IMR-90 (cell line): ENCODE results near the gene CPED1. TPM values are rescaled to one million over a fixed set of nuclear protein-coding genes. Genes with fewer than 3 reads are reported as not detected.

ENCODE experiments used
- ATAC-seq: fragments of 200-7000 bp; cut with Tn5 transposase; 2 replicates; pipeline ENCODE4 v1.9.1; 2020; ENCODE audit warnings: low read depth, mild to moderate bottlenecking, moderate library complexity
- BruUV-seq: library from RNA; stranded (reverse); fragments of 400-500 nt; replicated peaks from 2 replicates; lab custom pipeline; 2021; lab: Mats Ljungman, UMichigan
- CTCF ChIA-PET: fragments of 300-600 bp; formaldehyde crosslinking; extraction: SDS; loops from one replicate; lab custom pipeline; 2021; ENCODE audit warnings: antibody characterized with exemption; lab: Yijun Ruan, JAX
- POLR2A ChIA-PET: fragments of 300-600 bp; sonication (Branson Sonifier 250); formaldehyde crosslinking; loops from one replicate; lab custom pipeline; 2022; ENCODE audit warnings: antibody characterized with exemption; ENCODE audit not compliant: unreplicated experiment; lab: Charles Lee
- DNase-seq: peaks from one replicate; pipeline ENCODE4 v3.0.0; 2013
- H2AFZ ChIP-seq: replicated peaks from 2 replicates; pipeline ENCODE3; 2013; ENCODE audit warnings: low read length, mild to moderate bottlenecking; ENCODE audit not compliant: poor library complexity
- H2AK5ac ChIP-seq: 2 replicates; pipeline ENCODE4 v1.6.1; 2013; ENCODE audit warnings: low read depth, low read length, inconsistent platforms
- H2AK9ac ChIP-seq: replicated peaks from 2 replicates; pipeline ENCODE3; 2013; ENCODE audit warnings: mild to moderate bottlenecking, low read depth, low read length, moderate library complexity; ENCODE audit not compliant: poor library complexity
- H2BK120ac ChIP-seq: 2 replicates; pipeline ENCODE4 v1.6.1; 2013; ENCODE audit warnings: low read depth, low read length, inconsistent platforms
- H2BK15ac ChIP-seq: 3 replicates; pipeline ENCODE4 v1.6.1; 2013; ENCODE audit warnings: low read depth, low read length, inconsistent platforms
- H2BK20ac ChIP-seq: 2 replicates; pipeline ENCODE4 v1.6.1; 2013; ENCODE audit warnings: low read depth, mild to moderate bottlenecking, inconsistent platforms, low read length, moderate library complexity
- H2BK5ac ChIP-seq: 2 replicates; pipeline ENCODE4 v1.6.1; 2013; ENCODE audit warnings: mild to moderate bottlenecking, low read depth, low read length, inconsistent platforms; ENCODE audit not compliant: poor library complexity, severe bottlenecking
- H3K14ac ChIP-seq: replicated peaks from 2 replicates; pipeline ENCODE4 v1.6.1; 2013; ENCODE audit warnings: low read depth, low read length, inconsistent platforms
- H3K18ac ChIP-seq: 2 replicates; pipeline ENCODE4 v1.6.1; 2013; ENCODE audit warnings: low read depth, low read length, control low read depth
- H3K23ac ChIP-seq: 2 replicates; pipeline ENCODE4 v1.6.1; 2013; ENCODE audit warnings: low read depth, low read length, inconsistent platforms
- H3K27ac ChIP-seq: 2 replicates; pipeline ENCODE4 v1.5.1; 2013; ENCODE audit warnings: mild to moderate bottlenecking, control low read depth, low read length; ENCODE audit not compliant: insufficient read depth
- H3K27me3 ChIP-seq: 2 replicates; pipeline ENCODE4 v1.6.1; 2013; ENCODE audit warnings: low read length; ENCODE audit not compliant: control insufficient read depth, insufficient read depth
- H3K36me3 ChIP-seq: 2 replicates; pipeline ENCODE4 v1.6.1; 2013; ENCODE audit warnings: low read length, mixed read lengths; ENCODE audit not compliant: control insufficient read depth, insufficient read depth
- H3K4ac ChIP-seq: 2 replicates; pipeline ENCODE4 v1.6.1; 2013; ENCODE audit warnings: low read depth, low read length, inconsistent platforms
- H3K4me1 ChIP-seq: 2 replicates; pipeline ENCODE4 v1.6.1; 2013; ENCODE audit warnings: low read length, mixed read lengths; ENCODE audit not compliant: control insufficient read depth, insufficient read depth
- H3K4me2 ChIP-seq: 2 replicates; pipeline ENCODE4 v1.6.1; 2013; ENCODE audit warnings: low read depth, mild to moderate bottlenecking, control low read depth, low read length, moderate library complexity
- H3K4me3 ChIP-seq: 2 replicates; pipeline ENCODE4 v1.5.1; 2013; ENCODE audit warnings: low read depth, mild to moderate bottlenecking, control low read depth, low read length, moderate library complexity; ENCODE audit not compliant: insufficient read depth
- H3K56ac ChIP-seq: 2 replicates; pipeline ENCODE4 v1.6.1; 2013; ENCODE audit warnings: low read length, inconsistent platforms; ENCODE audit not compliant: insufficient read depth; ENCODE audit errors: extremely low read depth
- H3K79me1 ChIP-seq, 2 experiments: 2 replicates each; pipeline ENCODE4 v1.6.1; 2013; ENCODE audit warnings: low read length in 2 of 2, inconsistent platforms in 1 of 2, low read depth in 1 of 2
- H3K9ac ChIP-seq: 2 replicates; pipeline ENCODE4 v1.6.1; 2013; ENCODE audit warnings: low read depth, low read length, control low read depth
- H3K9me1 ChIP-seq: 2 replicates; pipeline ENCODE4 v1.6.1; 2013; ENCODE audit warnings: low read length, inconsistent platforms; ENCODE audit not compliant: insufficient read depth
- H3K9me3 ChIP-seq: 2 replicates; pipeline ENCODE4 v1.6.1; 2013; ENCODE audit warnings: low read length; ENCODE audit not compliant: control insufficient read depth, insufficient read depth
- H4K20me1 ChIP-seq: 2 replicates; pipeline ENCODE4 v1.6.1; 2013; ENCODE audit warnings: low read length, inconsistent platforms; ENCODE audit not compliant: insufficient read depth
- H4K5ac ChIP-seq: 2 replicates; pipeline ENCODE4 v1.6.1; 2013; ENCODE audit warnings: mild to moderate bottlenecking, low read depth, low read length, control low read depth
- H4K8ac ChIP-seq, 2 experiments: 2 replicates each; pipeline ENCODE4 v1.6.1; 2013; ENCODE audit warnings: low read depth in 2 of 2, low read length in 2 of 2, control low read depth in 1 of 2, inconsistent platforms in 1 of 2
- H4K91ac ChIP-seq: 2 replicates; pipeline ENCODE4 v1.6.1; 2013; ENCODE audit warnings: low read depth, low read length, inconsistent platforms; ENCODE audit not compliant: insufficient read depth
- BHLHE40 ChIP-seq: fragments of 150-350 bp; IDR thresholded peaks from 2 replicates; pipeline ENCODE4 v1.6.1; 2016; ENCODE audit warnings: mild to moderate bottlenecking, low read depth, low read length
- CHD1 ChIP-seq: IDR thresholded peaks from 2 replicates; pipeline ENCODE4 v1.6.1; 2012; ENCODE audit warnings: low read depth, low read length, improper control_type of control experiment
- POLR2A ChIP-seq: IDR thresholded peaks from 2 replicates; pipeline ENCODE4 v1.6.1; 2012; ENCODE audit warnings: mild to moderate bottlenecking, low read depth, low read length
- WGBS, 2 experiments: methylation state at CpG; one replicate each; pipeline versions ENCODE4 v1.1.5 to v1.1.7; 2013; ENCODE audit warnings: missing lambda C conversion rate in 2 of 2; ENCODE audit not compliant: insufficient read length in 1 of 2; ENCODE audit errors: extremely low coverage in 2 of 2; 5-methylcytosine and 5-hydroxymethylcytosine counted together
- dilution Hi-C: fragments of 300-500 bp; cut with HindIII; formaldehyde crosslinking; loops from one replicate; pipeline ENCODE4 v1.14.3; 2018; ENCODE audit warnings: low sequenced_read_pairs; ENCODE audit not compliant: unreplicated experiment
- in situ Hi-C: fragments of 300-500 bp; cut with MboI; formaldehyde crosslinking; loops from 3 replicates; pipeline ENCODE4 v1.14.3; 2019; ENCODE audit warnings: low sequenced_read_pairs, inconsistent platforms, mixed read lengths
- intact Hi-C: fragments of 100-400 bp; cut with micrococcal nuclease; formaldehyde crosslinking; loops from 2 replicates; pipeline ENCODE4 v1.10.0; 2022
- polyA plus RNA-seq, 3 experiments: library from polyadenylated mRNA; depleted of rRNA; stranded (reverse); fragments of >200 nt; gene quantifications; 2 replicates each; pipeline ENCODE4 v1.2.3, GENCODE V29; 2012; ENCODE audit warnings: low replicate concordance in 1 of 3
- total RNA-seq: library from RNA; depleted of rRNA; stranded (reverse); fragments of >200 nt; gene quantifications from 2 replicates; pipeline ENCODE4 v1.2.3, GENCODE V29; 2012

CPED1 gene
- total and polyA plus RNA-seq, 2 of the 4 experiments (the other 2 are of a cell fraction), result 31.2 to 96.8 TPM

DNA sequence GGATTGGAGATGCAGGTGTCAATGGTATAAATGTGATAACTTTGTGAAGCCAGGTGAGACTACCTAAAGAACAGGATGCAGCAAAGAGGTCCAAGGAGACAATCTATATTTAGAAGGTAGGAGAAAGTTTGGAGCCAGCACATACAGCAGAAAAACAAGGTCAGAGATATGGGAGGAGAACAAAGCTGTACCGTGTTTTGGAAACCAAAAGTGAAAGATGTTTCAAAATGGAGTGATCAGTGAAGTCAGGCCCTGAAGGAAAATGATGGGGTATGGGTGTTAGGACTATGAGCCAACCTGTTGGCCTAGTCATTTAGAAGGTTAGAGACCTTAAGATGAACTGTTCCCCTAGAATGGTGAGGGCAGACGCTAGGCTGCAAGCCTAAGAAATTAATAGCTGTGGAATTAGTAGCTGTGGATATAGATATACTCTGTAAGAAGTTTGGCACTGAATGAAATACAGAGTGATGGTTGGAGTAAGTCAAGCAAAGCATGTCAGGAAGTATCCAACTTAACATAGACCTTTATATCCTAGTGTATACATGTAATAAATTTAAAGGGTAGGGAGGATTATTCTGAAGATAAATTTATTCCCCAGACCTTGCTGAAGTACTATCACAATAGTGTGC is 190.5 kb downstream of the CPED1 start:
- no peak overlapping the region for H2BK5ac ChIP-seq
- no peak overlapping the region for H3K27ac ChIP-seq
- dilution Hi-C loops, result no loop called here

More for the DNA sequence above, 190.5 kb downstream of the CPED1 start:
- no peak overlapping the region for H3K14ac ChIP-seq
- H3K4me2 ChIP-seq, result no peak overlapping the region
- H2BK20ac ChIP-seq, result no peak overlapping the region
- WGBS, 2 experiments, result 86% methylated on average over 1 of the region's 2 CpGs; no CpG with 5 or more reads in 1 of the 2 experiments
- no peak overlapping the region for H2AK9ac ChIP-seq
- H3K23ac ChIP-seq, result no peak overlapping the region
- ATAC-seq, result no peak
- no peak overlapping the region for H2BK120ac ChIP-seq
- no peak overlapping the region for H2AK5ac ChIP-seq
- no peak overlapping the region for H3K4me3 ChIP-seq
- peaks cover 3 to 36% of the 10 kb centered on the region in 2 experiments; a peak in 3 of 4 replicates for H3K79me1 ChIP-seq
- no peak for TF ChIP-seq CHD1
- TF ChIP-seq BHLHE40, result no peak
- no peak for TF ChIP-seq POLR2A
- no peak overlapping the region for H3K4ac ChIP-seq
- no peaks in the 10 kb centered on the region for H3K36me3 ChIP-seq
- POLR2A ChIA-PET, result no interaction called here
- H3K9me3 ChIP-seq, result no peaks in the 10 kb centered on the region
- H2BK15ac ChIP-seq, result no peak overlapping the region
- in situ Hi-C loops (no loop called here), intact Hi-C loops (loop anchor here (5.0 kb wide), 1 partner anchor 93 kb away; no protein-coding TSS in a partner anchor)
- no peak overlapping the region for H3K9ac ChIP-seq
- DNase-seq, result no peak
- H4K91ac ChIP-seq, result no peak overlapping the region
- BruUV-seq, result no TSS peak
- H4K5ac ChIP-seq, result no peak overlapping the region
- H3K56ac ChIP-seq, result no peak overlapping the region
- H3K4me1 ChIP-seq, result peaks cover 3% of the 10 kb centered on the region; the same call in 1 of the 2 replicates
- H3K18ac ChIP-seq, result no peak overlapping the region
- CTCF ChIA-PET, result no interaction called here
- no peaks in the 10 kb centered on the region for H4K20me1 ChIP-seq
- H3K27me3 ChIP-seq, result no peaks in the 10 kb centered on the region
- peaks cover 5% of the 10 kb centered on the region for H3K9me1 ChIP-seq
- H4K8ac ChIP-seq, result no peak overlapping the region
- no peak overlapping the region for H2AFZ ChIP-seq
